NK-92 (cell line): ENCODE results near the gene STAC.
"Not testable (repeated sequence)": the region's sequence is repeated elsewhere in the genome, so short reads cannot be mapped to it uniquely, and the experiment has no call there.

Experiments
- DNase-seq: peaks from one replicate; lab custom pipeline; 2025; ENCODE audit not compliant: unreplicated experiment; lab: John Stamatoyannopoulos, UW

The STAC gene

GRCh38 chr3:36476286-36476942 is 96.1 kb downstream of the STAC start:
- no peak for DNase-seq

GRCh38 chr3:36477655-36478054 is 97.4 kb downstream of the STAC start:
- no peak for DNase-seq

GRCh38 chr3:36480911-36481648 is 100.8 kb downstream of the STAC start:
- no peak for DNase-seq

- no peak for DNase-seq
Observed at GRCh38 chr3:36482256-36482655, 102.0 kb downstream of the STAC start.

- DNase-seq, result no peak
Observed at GRCh38 chr3:36482880-36483279, 102.6 kb downstream of the STAC start.

- DNase-seq, result no peak
Observed at GRCh38 chr3:36483709-36484108, 103.4 kb downstream of the STAC start.

GRCh38 chr3:36484386-36484785 is 104.1 kb downstream of the STAC start:
- DNase-seq, result no peak

GRCh38 chr3:36486009-36486795 is 105.9 kb downstream of the STAC start:
- DNase-seq, result no peak

GRCh38 chr3:36487616-36488015 is 107.3 kb downstream of the STAC start:
- DNase-seq, result no peak

- DNase-seq, result no peak
Observed at GRCh38 chr3:36488077-36488789, 107.9 kb downstream of the STAC start.

- DNase-seq, result no peak
Observed at GRCh38 chr3:36489101-36489500, 108.8 kb downstream of the STAC start.

GRCh38 chr3:36489679-36490425 is 109.5 kb downstream of the STAC start:
- no peak for DNase-seq

GRCh38 chr3:36493051-36493450 is 112.7 kb downstream of the STAC start:
- no peak for DNase-seq

- no peak for DNase-seq
Observed at GRCh38 chr3:36494461-36495109, 114.3 kb downstream of the STAC start.

- no peak for DNase-seq
Observed at GRCh38 chr3:36496684-36497633, 116.7 kb downstream of the STAC start.

- not testable (repeated sequence) for DNase-seq
Observed at GRCh38 chr3:36500053-36500452, 119.7 kb downstream of the STAC start.

- DNase-seq, result no peak
Observed at GRCh38 chr3:36501616-36502015, 121.3 kb downstream of the STAC start.

- DNase-seq, result no peak
Observed at GRCh38 chr3:36505393-36505792, 125.1 kb downstream of the STAC start.
